GM19372 (cell line): ENCODE data around the gene OSBPL5.
"Not testable (repeated sequence)": the region's sequence is repeated elsewhere in the genome, so short reads cannot be mapped to it uniquely, and the experiment has no call there.

Experiments
- ATAC-seq: cut with Tn5 transposase; IDR thresholded peaks from one replicate; pipeline ENCODE4 v1.9.1; 2021; ENCODE audit warnings: mild to moderate bottlenecking, low read depth, moderate library complexity; ENCODE audit not compliant: unreplicated experiment

The OSBPL5 gene

GRCh38 chr11:3182462-3182852, 17.3 kb upstream of the OSBPL5 start:
- no peak for ATAC-seq

- ATAC-seq, result no peak
Observed at GRCh38 chr11:3181725-3182461, 16.8 kb upstream of the OSBPL5 start.

- no peak for ATAC-seq
Observed at GRCh38 chr11:3180869-3181268, 15.8 kb upstream of the OSBPL5 start.

GRCh38 chr11:3178349-3178748, 13.2 kb upstream of the OSBPL5 start:
- ATAC-seq, result no peak

- no peak for ATAC-seq
Observed at GRCh38 chr11:3177931-3178330, 12.8 kb upstream of the OSBPL5 start.

- ATAC-seq, result no peak
Observed at GRCh38 chr11:3176487-3176886, 11.4 kb upstream of the OSBPL5 start.

- no peak for ATAC-seq
Observed at GRCh38 chr11:3175194-3175593, 10.1 kb upstream of the OSBPL5 start.

GRCh38 chr11:3174387-3174786, 9.3 kb upstream of the OSBPL5 start:
- no peak for ATAC-seq

- no peak for ATAC-seq
Observed at GRCh38 chr11:3173795-3174194, 8.7 kb upstream of the OSBPL5 start.

- ATAC-seq, result no peak
Observed at GRCh38 chr11:3171931-3172560, 6.9 kb upstream of the OSBPL5 start.

- no peak for ATAC-seq
Observed at GRCh38 chr11:3170756-3171650, 5.9 kb upstream of the OSBPL5 start.

GRCh38 chr11:3170044-3170755, 5.1 kb upstream of the OSBPL5 start:
- ATAC-seq, result no peak

- ATAC-seq, result no peak
Observed at GRCh38 chr11:3169255-3170043, 4.3 kb upstream of the OSBPL5 start.

GRCh38 chr11:3168742-3169254, 3.7 kb upstream of the OSBPL5 start:
- ATAC-seq, result not testable (repeated sequence)

- no peak for ATAC-seq
Observed at GRCh38 chr11:3167143-3168119, 2.3 kb upstream of the OSBPL5 start.

- ATAC-seq, result no peak
Observed at GRCh38 chr11:3166268-3167142, 1.4 kb upstream of the OSBPL5 start.

- no peak for ATAC-seq
Observed at GRCh38 chr11:3165916-3166267, 782 bp upstream of the OSBPL5 start.
